ENCODE measurements around the gene TBX4. TPM values are rescaled to one million over a fixed set of nuclear protein-coding genes. Genes with fewer than 3 reads are reported as not detected.

The TBX4 gene
- total and polyA plus RNA-seq, 2 of the 13 experiments (the other 11 are each of a cell fraction or from before 2014, with no cell fraction given) = 0.11 to 1.1 TPM

DNA sequence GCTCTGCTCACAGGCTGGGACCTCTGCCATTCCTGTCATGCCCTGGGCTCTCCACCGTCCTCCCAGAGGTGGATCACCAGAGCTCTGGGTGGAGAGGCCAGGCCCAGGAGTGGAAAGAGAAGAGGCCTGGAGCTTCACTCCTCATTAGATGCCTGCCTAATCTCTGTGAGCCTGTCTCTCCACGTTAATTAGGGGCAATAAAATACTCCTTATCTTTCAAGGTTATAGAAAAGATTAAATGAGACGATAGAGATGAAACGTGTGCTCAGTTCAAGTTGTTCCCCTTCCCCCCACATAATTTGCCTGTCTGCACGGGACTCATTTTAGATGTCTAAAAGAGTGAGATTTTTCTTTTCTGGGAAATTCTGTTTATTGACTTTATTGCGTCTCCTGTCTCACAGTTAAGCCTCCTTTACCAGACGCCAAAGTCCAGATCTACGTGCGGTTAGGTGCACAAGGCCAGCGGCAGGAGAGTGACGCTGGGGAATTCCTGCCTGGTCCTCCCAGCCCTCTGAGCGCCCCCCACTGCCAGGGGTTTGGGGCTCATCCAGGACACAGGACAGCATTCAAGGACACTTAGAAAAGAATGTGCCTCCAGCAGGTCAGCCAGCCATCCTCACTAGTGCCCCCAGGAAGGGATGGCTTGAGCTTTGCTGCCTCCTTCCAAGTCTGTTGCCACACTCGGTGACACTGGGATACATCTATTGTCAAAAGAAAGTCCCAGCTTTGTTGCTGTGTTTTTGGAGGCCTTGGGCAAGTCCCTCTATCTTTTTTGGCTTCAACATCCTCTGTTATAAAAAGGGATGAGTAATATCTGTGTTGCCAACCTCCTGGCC is 42.3 kb downstream of the TBX4 start (continued):
- TF ChIP-seq, protein P1, sequence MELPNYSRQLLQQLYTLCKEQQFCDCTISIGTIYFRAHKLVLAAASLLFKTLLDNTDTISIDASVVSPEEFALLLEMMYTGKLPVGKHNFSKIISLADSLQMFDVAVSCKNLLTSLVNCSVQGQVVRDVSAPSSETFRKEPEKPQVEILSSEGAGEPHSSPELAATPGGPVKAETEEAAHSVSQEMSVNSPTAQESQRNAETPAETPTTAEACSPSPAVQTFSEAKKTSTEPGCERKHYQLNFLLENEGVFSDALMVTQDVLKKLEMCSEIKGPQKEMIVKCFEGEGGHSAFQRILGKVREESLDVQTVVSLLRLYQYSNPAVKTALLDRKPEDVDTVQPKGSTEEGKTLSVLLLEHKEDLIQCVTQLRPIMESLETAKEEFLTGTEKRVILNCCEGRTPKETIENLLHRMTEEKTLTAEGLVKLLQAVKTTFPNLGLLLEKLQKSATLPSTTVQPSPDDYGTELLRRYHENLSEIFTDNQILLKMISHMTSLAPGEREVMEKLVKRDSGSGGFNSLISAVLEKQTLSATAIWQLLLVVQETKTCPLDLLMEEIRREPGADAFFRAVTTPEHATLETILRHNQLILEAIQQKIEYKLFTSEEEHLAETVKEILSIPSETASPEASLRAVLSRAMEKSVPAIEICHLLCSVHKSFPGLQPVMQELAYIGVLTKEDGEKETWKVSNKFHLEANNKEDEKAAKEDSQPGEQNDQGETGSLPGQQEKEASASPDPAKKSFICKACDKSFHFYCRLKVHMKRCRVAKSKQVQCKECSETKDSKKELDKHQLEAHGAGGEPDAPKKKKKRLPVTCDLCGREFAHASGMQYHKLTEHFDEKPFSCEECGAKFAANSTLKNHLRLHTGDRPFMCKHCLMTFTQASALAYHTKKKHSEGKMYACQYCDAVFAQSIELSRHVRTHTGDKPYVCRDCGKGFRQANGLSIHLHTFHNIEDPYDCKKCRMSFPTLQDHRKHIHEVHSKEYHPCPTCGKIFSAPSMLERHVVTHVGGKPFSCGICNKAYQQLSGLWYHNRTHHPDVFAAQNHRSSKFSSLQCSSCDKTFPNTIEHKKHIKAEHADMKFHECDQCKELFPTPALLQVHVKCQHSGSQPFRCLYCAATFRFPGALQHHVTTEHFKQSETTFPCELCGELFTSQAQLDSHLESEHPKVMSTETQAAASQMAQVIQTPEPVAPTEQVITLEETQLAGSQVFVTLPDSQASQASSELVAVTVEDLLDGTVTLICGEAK (IDR thresholded peaks at IDR 0.05) = no peak
- TF ChIP-seq, protein P1 (CRISPR knock-in tag; IDR thresholded peaks at IDR 0.05) = no peak
- TF ChIP-seq, protein P2, sequence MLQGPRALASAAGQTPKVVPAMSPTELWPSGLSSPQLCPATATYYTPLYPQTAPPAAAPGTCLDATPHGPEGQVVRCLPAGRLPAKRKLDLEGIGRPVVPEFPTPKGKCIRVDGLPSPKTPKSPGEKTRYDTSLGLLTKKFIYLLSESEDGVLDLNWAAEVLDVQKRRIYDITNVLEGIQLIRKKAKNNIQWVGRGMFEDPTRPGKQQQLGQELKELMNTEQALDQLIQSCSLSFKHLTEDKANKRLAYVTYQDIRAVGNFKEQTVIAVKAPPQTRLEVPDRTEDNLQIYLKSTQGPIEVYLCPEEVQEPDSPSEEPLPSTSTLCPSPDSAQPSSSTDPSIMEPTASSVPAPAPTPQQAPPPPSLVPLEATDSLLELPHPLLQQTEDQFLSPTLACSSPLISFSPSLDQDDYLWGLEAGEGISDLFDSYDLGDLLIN (CRISPR knock-in tag; IDR thresholded peaks at IDR 0.05; ENCODE audit: borderline replicate concordance) = no peak
- peak; percentile 22; the same call in 1 of the 2 replicates for TF ChIP-seq ZFX (CRISPR knock-in tag; IDR thresholded peaks at IDR 0.05; ENCODE audit: low read depth)
- no peak for TF ChIP-seq SP5 (CRISPR knock-in tag; IDR thresholded peaks at IDR 0.05; ENCODE audit: borderline replicate concordance, low read depth)
- TF ChIP-seq ZNF20 (CRISPR knock-in tag; IDR thresholded peaks at IDR 0.05) = no peak
- peak; percentile 45; the same call in 1 of the 2 replicates for TF ChIP-seq ZNF232 (CRISPR knock-in tag; IDR thresholded peaks at IDR 0.05; ENCODE audit: borderline replicate concordance)
- TF ChIP-seq STAG1 (CRISPR knock-in tag; IDR thresholded peaks at IDR 0.05) = peak; percentile 55
- TF ChIP-seq HDAC2 (CRISPR knock-in tag; IDR thresholded peaks at IDR 0.05) = peak; percentile 82
- no peak for TF ChIP-seq PLRG1 (conservative IDR thresholded peaks at IDR 0.05)
- TF ChIP-seq MAFK (conservative IDR thresholded peaks at IDR 0.05 in 1 of 2, IDR thresholded peaks at IDR 0.05 in 1 of 2; ENCODE audit: low read length in 2 of 2) = no peak
- TF ChIP-seq, protein P3, sequence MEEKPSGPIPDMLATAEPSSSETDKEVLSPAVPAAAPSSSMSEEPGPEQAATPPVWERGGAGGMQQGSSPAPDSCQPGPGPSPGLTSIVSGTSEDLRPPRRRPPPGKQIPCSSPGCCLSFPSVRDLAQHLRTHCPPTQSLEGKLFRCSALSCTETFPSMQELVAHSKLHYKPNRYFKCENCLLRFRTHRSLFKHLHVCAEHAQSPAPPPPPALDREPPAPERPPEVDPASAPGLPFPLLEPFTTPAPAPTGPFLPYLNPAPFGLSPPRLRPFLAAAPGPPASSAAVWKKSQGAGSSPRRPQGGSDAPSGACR (CRISPR knock-in tag; IDR thresholded peaks at IDR 0.05) = peak; percentile 16; the same call in 1 of the 2 replicates
- TF ChIP-seq, protein P4, sequence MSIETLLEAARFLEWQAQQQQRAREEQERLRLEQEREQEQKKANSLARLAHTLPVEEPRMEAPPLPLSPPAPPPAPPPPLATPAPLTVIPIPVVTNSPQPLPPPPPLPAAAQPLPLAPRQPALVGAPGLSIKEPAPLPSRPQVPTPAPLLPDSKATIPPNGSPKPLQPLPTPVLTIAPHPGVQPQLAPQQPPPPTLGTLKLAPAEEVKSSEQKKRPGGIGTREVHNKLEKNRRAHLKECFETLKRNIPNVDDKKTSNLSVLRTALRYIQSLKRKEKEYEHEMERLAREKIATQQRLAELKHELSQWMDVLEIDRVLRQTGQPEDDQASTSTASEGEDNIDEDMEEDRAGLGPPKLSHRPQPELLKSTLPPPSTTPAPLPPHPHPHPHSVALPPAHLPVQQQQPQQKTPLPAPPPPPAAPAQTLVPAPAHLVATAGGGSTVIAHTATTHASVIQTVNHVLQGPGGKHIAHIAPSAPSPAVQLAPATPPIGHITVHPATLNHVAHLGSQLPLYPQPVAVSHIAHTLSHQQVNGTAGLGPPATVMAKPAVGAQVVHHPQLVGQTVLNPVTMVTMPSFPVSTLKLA (IDR thresholded peaks at IDR 0.05) = no peak
- TF ChIP-seq PHF21A (CRISPR knock-in tag; IDR thresholded peaks at IDR 0.05) = peak; percentile 69; the same call in 1 of the 2 replicates
- TF ChIP-seq, protein P5, sequence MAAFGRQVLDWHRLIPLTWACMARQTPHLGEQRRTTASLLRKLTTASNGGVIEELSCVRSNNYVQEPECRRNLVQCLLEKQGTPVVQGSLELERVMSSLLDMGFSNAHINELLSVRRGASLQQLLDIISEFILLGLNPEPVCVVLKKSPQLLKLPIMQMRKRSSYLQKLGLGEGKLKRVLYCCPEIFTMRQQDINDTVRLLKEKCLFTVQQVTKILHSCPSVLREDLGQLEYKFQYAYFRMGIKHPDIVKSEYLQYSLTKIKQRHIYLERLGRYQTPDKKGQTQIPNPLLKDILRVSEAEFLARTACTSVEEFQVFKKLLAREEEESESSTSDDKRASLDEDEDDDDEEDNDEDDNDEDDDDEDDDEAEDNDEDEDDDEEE (CRISPR knock-in tag; IDR thresholded peaks at IDR 0.05) = 0 out of 2 replicates have a peak, but pooled peaks have one; percentile 32

Data from HepG2 (cell line).